Measurements from ENCODE around the gene STX17. TPM values are rescaled to one million over a fixed set of nuclear protein-coding genes. Genes with fewer than 3 reads are reported as not detected.

The STX17 gene
- total RNA-seq, 1 experiment from 2014 or later = 11.5 TPM

DNA sequence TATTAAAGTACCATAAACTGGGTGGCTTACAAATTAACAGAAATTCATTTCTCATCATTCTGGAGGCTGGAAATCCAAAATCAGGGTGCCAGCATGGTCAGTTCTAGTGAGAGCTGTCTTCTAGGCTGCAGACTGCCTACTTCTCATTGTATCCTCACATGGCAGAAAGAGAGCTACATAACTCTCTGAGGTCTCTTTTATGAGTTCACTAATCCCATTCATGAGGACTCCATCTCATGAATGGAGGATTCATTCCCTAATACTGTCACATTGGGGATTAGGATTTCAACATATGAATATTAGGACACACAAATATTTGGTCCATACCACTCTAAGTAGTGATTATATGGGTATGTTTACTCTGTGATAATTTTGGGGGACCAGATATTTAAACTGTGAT is 108.4 kb downstream of the STX17 start:
- TF ChIP-seq TCF7L2 (IDR thresholded peaks at IDR 0.05; ENCODE audit: low read depth, low read length) (no peak), POLR2AphosphoS5 (IDR thresholded peaks at IDR 0.05; ENCODE audit: low read depth, low read length) (no peak), SIN3A (IDR thresholded peaks at IDR 0.05; ENCODE audit: borderline replicate concordance, insufficient read depth, low read depth, low read length) (no peak)
- TF ChIP-seq, protein P1, sequence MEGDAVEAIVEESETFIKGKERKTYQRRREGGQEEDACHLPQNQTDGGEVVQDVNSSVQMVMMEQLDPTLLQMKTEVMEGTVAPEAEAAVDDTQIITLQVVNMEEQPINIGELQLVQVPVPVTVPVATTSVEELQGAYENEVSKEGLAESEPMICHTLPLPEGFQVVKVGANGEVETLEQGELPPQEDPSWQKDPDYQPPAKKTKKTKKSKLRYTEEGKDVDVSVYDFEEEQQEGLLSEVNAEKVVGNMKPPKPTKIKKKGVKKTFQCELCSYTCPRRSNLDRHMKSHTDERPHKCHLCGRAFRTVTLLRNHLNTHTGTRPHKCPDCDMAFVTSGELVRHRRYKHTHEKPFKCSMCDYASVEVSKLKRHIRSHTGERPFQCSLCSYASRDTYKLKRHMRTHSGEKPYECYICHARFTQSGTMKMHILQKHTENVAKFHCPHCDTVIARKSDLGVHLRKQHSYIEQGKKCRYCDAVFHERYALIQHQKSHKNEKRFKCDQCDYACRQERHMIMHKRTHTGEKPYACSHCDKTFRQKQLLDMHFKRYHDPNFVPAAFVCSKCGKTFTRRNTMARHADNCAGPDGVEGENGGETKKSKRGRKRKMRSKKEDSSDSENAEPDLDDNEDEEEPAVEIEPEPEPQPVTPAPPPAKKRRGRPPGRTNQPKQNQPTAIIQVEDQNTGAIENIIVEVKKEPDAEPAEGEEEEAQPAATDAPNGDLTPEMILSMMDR (IDR thresholded peaks at IDR 0.05) = no peak
- CTCF ChIA-PET = no interaction called here
- H3K27ac ChIP-seq (ENCODE audit: low read length) = no peak overlapping the region
- H3K27me3 ChIP-seq (ENCODE audit: control insufficient read depth, insufficient read depth, low read length) = no peaks in the 10 kb centered on the region
- no peaks in the 10 kb centered on the region for H3K4me1 ChIP-seq (ENCODE audit: control insufficient read depth, insufficient read depth, low read length)
- DNase-seq (ENCODE audit: low read depth, low spot score) (no peak), ATAC-seq (no peak)
- no TSS peak for BruUV-seq (replicated peaks)
- no peaks in the 10 kb centered on the region for H3K36me3 ChIP-seq (ENCODE audit: control insufficient read depth, insufficient read depth, low read length)
- POLR2A ChIA-PET = no interaction called here
- no peaks in the 10 kb centered on the region for H3K9me3 ChIP-seq (ENCODE audit: control insufficient read depth, insufficient read depth, low read depth, low read length)
- intact Hi-C loops (cut with micrococcal nuclease; ENCODE audit: unreplicated experiment) (loop anchor here (5.0 to 10.0 kb wide), 3 partner anchors 193 to 853 kb away; partner anchors contain the start of gene NR4A3), in situ Hi-C loops (cut with HindIII; ENCODE audit: low pct_unique_long_range_greater_than_20kb, low sequenced_read_pairs) (no loop called here)
- H3K4me3 ChIP-seq (ENCODE audit: low read depth in 2 of 2, low read length in 2 of 2) = no peak overlapping the region

DNA sequence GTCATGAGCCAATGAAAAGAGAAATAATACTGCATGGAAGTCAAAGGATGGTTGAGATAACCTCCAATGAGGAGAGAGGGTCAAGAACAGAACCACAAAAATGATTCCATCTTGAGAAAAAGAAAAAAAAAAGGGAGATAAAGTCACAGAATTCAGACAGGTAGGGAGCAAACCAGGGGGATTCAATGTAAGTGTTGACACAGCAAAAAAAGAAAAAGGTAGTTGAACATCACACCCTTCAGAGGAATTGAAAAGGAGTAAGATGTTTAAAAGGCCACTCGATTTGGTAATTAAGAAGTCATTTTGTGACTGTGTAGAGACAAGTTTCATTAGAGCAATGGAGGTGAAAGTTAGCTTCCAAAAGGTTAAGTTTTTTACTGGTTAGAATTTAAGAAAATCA is 113.1 kb downstream of the STX17 start:
- intact Hi-C loops (cut with micrococcal nuclease; ENCODE audit: unreplicated experiment) (loop anchor here (10.0 kb wide), 1 partner anchor 755 kb away; no protein-coding TSS in a partner anchor), in situ Hi-C loops (cut with HindIII; ENCODE audit: low pct_unique_long_range_greater_than_20kb, low sequenced_read_pairs) (no loop called here)
- CTCF ChIA-PET = no interaction called here
- Histone ChIP-seq H3K9me3 (ENCODE audit: control insufficient read depth, insufficient read depth, low read depth, low read length) (no peaks in the 10 kb centered on the region), H3K4me1 (ENCODE audit: control insufficient read depth, insufficient read depth, low read length) (no peaks in the 10 kb centered on the region), H3K4me3 (ENCODE audit: low read depth in 2 of 2, low read length in 2 of 2) (no peak overlapping the region), H3K36me3 (ENCODE audit: control insufficient read depth, insufficient read depth, low read length) (no peaks in the 10 kb centered on the region), H3K27ac (ENCODE audit: low read length) (no peak overlapping the region), H3K27me3 (ENCODE audit: control insufficient read depth, insufficient read depth, low read length) (no peaks in the 10 kb centered on the region)
- BruUV-seq (replicated peaks) = no TSS peak
- no peak for TF ChIP-seq TCF7L2 (IDR thresholded peaks at IDR 0.05; ENCODE audit: low read depth, low read length)
- TF ChIP-seq POLR2AphosphoS5 (IDR thresholded peaks at IDR 0.05; ENCODE audit: low read depth, low read length) = no peak
- TF ChIP-seq, protein P1 (IDR thresholded peaks at IDR 0.05) = no peak
- DNase-seq (ENCODE audit: low read depth, low spot score) = no peak
- POLR2A ChIA-PET = interaction anchor here (0.6 kb wide), 1 partner anchor 242 kb away, joined by 3 read pairs; no protein-coding TSS in a partner anchor
- ATAC-seq = no peak

Other genes with a start within 250 kb of the STX17 start
- gene NR4A3, start 84.8 kb upstream of the STX17 start, total RNA-seq (2021; ENCODE audit: unreplicated experiment) = 0.13 TPM
- 10.1 TPM for gene ERP44, start 192.3 kb downstream of the STX17 start, total RNA-seq (2021; ENCODE audit: unreplicated experiment)
- 8.2 TPM for gene INVS, start 192.6 kb downstream of the STX17 start, total RNA-seq (2021; ENCODE audit: unreplicated experiment)